H1 (cell line): ENCODE data around the gene IP6K3. TPM values are rescaled to one million over a fixed set of nuclear protein-coding genes. Genes with fewer than 3 reads are reported as not detected.

Source experiments
- CTCF ChIA-PET: fragments of 300-600 bp; sonication (Branson Sonifier 250); formaldehyde crosslinking; loops from one replicate; lab custom pipeline; 2021; ENCODE audit not compliant: partially characterized antibody; lab: Charles Lee
- POLR2A ChIA-PET: fragments of 300-600 bp; sonication (Branson Sonifier 250); formaldehyde crosslinking; loops from one replicate; lab custom pipeline; 2021; ENCODE audit warnings: inconsistent platforms; ENCODE audit not compliant: partially characterized antibody; lab: Charles Lee
- DNase-seq, 2 experiments: peaks; one replicate each; pipeline versions ENCODE4 v3.0.0 to v3.0.0-alpha.2; 2010 to 2022; ENCODE audit warnings: low spot score in 2 of 2, low read depth in 1 of 2, mixed read lengths in 1 of 2
- FAIRE-seq: peaks from 2 replicates; lab custom pipeline; 2011; peaks lifted over from hg19 to GRCh38; lab: Jason Lieb, UNC
- H2AFZ ChIP-seq: 2 replicates; pipeline ENCODE4 v1.8.1; 2012; ENCODE audit warnings: low read length, inconsistent platforms
- H2AK5ac ChIP-seq: 2 replicates; pipeline ENCODE4 v1.6.1; 2013; ENCODE audit warnings: low read depth, low read length
- H2BK120ac ChIP-seq: replicated peaks from 2 replicates; pipeline ENCODE3; 2013; ENCODE audit warnings: low read depth, low read length, inconsistent platforms
- H2BK12ac ChIP-seq: 2 replicates; pipeline ENCODE4 v1.6.1; 2013; ENCODE audit warnings: low read depth, low read length
- H2BK15ac ChIP-seq: 2 replicates; pipeline ENCODE4 v1.6.1; 2013; ENCODE audit warnings: low read length
- H2BK20ac ChIP-seq: 2 replicates; pipeline ENCODE4 v1.6.1; 2013; ENCODE audit warnings: low read length
- H2BK5ac ChIP-seq: 2 replicates; pipeline ENCODE4 v1.6.1; 2013; ENCODE audit warnings: low read depth, low read length
- H3K14ac ChIP-seq: 2 replicates; pipeline ENCODE4 v1.6.1; 2013; ENCODE audit warnings: inconsistent platforms; ENCODE audit not compliant: insufficient read length
- H3K18ac ChIP-seq: 2 replicates; pipeline ENCODE4 v1.6.1; 2013; ENCODE audit warnings: low read length; ENCODE audit errors: extremely low read depth
- H3K23ac ChIP-seq: 2 replicates; pipeline ENCODE4 v1.6.1; 2013; ENCODE audit warnings: inconsistent platforms; ENCODE audit not compliant: insufficient read length
- H3K23me2 ChIP-seq: 2 replicates; pipeline ENCODE4 v1.6.1; 2013; ENCODE audit warnings: low read depth, low read length
- H3K27ac ChIP-seq: 2 replicates; pipeline ENCODE4 v1.6.1; 2011; ENCODE audit warnings: low read depth, low read length, inconsistent platforms
- H3K27me3 ChIP-seq, 4 experiments: replicated peaks in 1 of 4; 1 replicate in 1 of 4; 2 replicates in 3 of 4; pipeline versions ENCODE4 v1.6.1 to v1.8.1; 2011 to 2013; ENCODE audit warnings: low read length in 3 of 4, mild to moderate bottlenecking in 3 of 4, inconsistent platforms in 2 of 4, mixed read lengths in 2 of 4, moderate library complexity in 1 of 4; ENCODE audit not compliant: control insufficient read depth in 3 of 4, insufficient read depth in 3 of 4; ENCODE audit errors: extremely low read depth in 1 of 4
- H3K36me3 ChIP-seq, 4 experiments: 2 replicates each; pipeline versions ENCODE4 v1.6.1 to v1.8.1; 2011 to 2013; ENCODE audit warnings: mild to moderate bottlenecking in 4 of 4, low read length in 3 of 4, moderate library complexity in 2 of 4, control low read depth in 1 of 4, inconsistent platforms in 1 of 4; ENCODE audit not compliant: insufficient read depth in 4 of 4, control insufficient read depth in 2 of 4
- H3K4ac ChIP-seq: replicated peaks from 2 replicates; pipeline ENCODE3; 2013; ENCODE audit warnings: low read length, low read depth, mixed read lengths, inconsistent platforms; ENCODE audit not compliant: insufficient read length
- H3K4me1 ChIP-seq, 4 experiments: replicated peaks in 1 of 4; 1 replicate in 1 of 4; 2 replicates in 3 of 4; pipeline versions ENCODE4 v1.6.1 to v1.8.1; 2011 to 2013; ENCODE audit warnings: low read length in 3 of 4, inconsistent platforms in 2 of 4, mixed read lengths in 1 of 4; ENCODE audit not compliant: insufficient read depth in 4 of 4, control insufficient read depth in 3 of 4
- H3K4me2 ChIP-seq, 2 experiments: 2 replicates each; pipeline versions ENCODE4 v1.6.1 to v1.8.1; 2011 to 2013; ENCODE audit warnings: low read depth in 2 of 2, low read length in 2 of 2, control low read depth in 1 of 2, inconsistent platforms in 1 of 2, mild to moderate bottlenecking in 1 of 2; ENCODE audit not compliant: insufficient read depth in 1 of 2
- H3K4me3 ChIP-seq, 4 experiments: fragments of 200-600, 300-600 bp in 1 of 4; sonication (generic), shearing (Covaris generic), sonication (Bioruptor Twin) in 1 of 4; 2 replicates each; pipeline versions ENCODE4 v1.5.1 to v1.8.1; 2011 to 2016; ENCODE audit warnings: low read length in 4 of 4, low read depth in 3 of 4, control low read depth in 2 of 4, inconsistent platforms in 2 of 4, mild to moderate bottlenecking in 2 of 4, mixed read lengths in 1 of 4, moderate library complexity in 1 of 4; ENCODE audit not compliant: insufficient read depth in 2 of 4; ENCODE audit errors: extremely low read depth in 1 of 4
- H3K56ac ChIP-seq: replicated peaks from 2 replicates; pipeline ENCODE3; 2013; ENCODE audit warnings: low read depth, mild to moderate bottlenecking, mixed read lengths, low read length, inconsistent platforms; ENCODE audit not compliant: insufficient read length
- H3K79me1 ChIP-seq: 2 replicates; pipeline ENCODE4 v1.6.1; 2013; ENCODE audit warnings: low read depth, low read length, control low read depth
- H3K79me2 ChIP-seq, 2 experiments: 2 replicates each; pipeline versions ENCODE4 v1.6.1 to v1.8.1; 2012 to 2013; ENCODE audit warnings: low read length in 2 of 2, mild to moderate bottlenecking in 2 of 2, inconsistent platforms in 1 of 2; ENCODE audit not compliant: insufficient read depth in 2 of 2, control insufficient read depth in 1 of 2
- H3K9ac ChIP-seq, 4 experiments: replicated peaks in 1 of 4; 1 replicate in 1 of 4; 2 replicates in 3 of 4; pipeline versions ENCODE4 v1.6.1 to v1.8.1; 2011 to 2013; ENCODE audit warnings: low read depth in 3 of 4, low read length in 3 of 4, control low read depth in 2 of 4, mild to moderate bottlenecking in 2 of 4, moderate library complexity in 2 of 4, inconsistent platforms in 1 of 4; ENCODE audit errors: extremely low read depth in 1 of 4
- H3K9me3 ChIP-seq, 2 experiments: 2 replicates each; pipeline versions ENCODE4 v1.6.1 to v1.8.1; 2012 to 2013; ENCODE audit warnings: mild to moderate bottlenecking in 2 of 2, moderate library complexity in 2 of 2, control low read depth in 1 of 2, inconsistent platforms in 1 of 2, low read depth in 1 of 2, low read length in 1 of 2, mixed read lengths in 1 of 2; ENCODE audit not compliant: insufficient read depth in 2 of 2
- H4K20me1 ChIP-seq, 2 experiments: replicated peaks in 1 of 2; 2 replicates each; pipeline versions ENCODE3 to v1.8.1; 2011 to 2013; ENCODE audit warnings: inconsistent platforms in 2 of 2, low read length in 2 of 2, mild to moderate bottlenecking in 1 of 2; ENCODE audit not compliant: insufficient read depth in 2 of 2, control insufficient read depth in 1 of 2
- H4K5ac ChIP-seq: 2 replicates; pipeline ENCODE4 v1.6.1; 2013; ENCODE audit warnings: low read length, low read depth, mixed read lengths, inconsistent platforms; ENCODE audit not compliant: insufficient read length
- H4K8ac ChIP-seq: 2 replicates; pipeline ENCODE4 v1.8.0; 2013; ENCODE audit warnings: mild to moderate bottlenecking, moderate library complexity, low read length, inconsistent platforms; ENCODE audit not compliant: insufficient read depth; ENCODE audit errors: extremely low read depth
- H4K91ac ChIP-seq: replicated peaks from 2 replicates; pipeline ENCODE3; 2013; ENCODE audit warnings: low read length, mixed read lengths, inconsistent platforms; ENCODE audit not compliant: insufficient read length
- BACH1 ChIP-seq: IDR thresholded peaks from 2 replicates; pipeline ENCODE4 v1.6.1; 2012; ENCODE audit warnings: low read length, improper control_type of control experiment
- CHD1 ChIP-seq: IDR thresholded peaks from 2 replicates; pipeline ENCODE4 v1.6.1; 2012; ENCODE audit warnings: low read depth, low read length, improper control_type of control experiment
- CTBP2 ChIP-seq: IDR thresholded peaks from 2 replicates; pipeline ENCODE4 v1.7.0; 2011; ENCODE audit warnings: borderline replicate concordance, mild to moderate bottlenecking, moderate library complexity, mixed read lengths, low read length; ENCODE audit not compliant: insufficient read depth, insufficient read length
- FOSL1 ChIP-seq: IDR thresholded peaks from 2 replicates; pipeline ENCODE4 v1.6.1; 2011; ENCODE audit warnings: mild to moderate bottlenecking, low read depth, low read length, moderate library complexity; ENCODE audit not compliant: insufficient read depth
- GABPA ChIP-seq: IDR thresholded peaks from 2 replicates; pipeline ENCODE4 v1.6.1; 2011; ENCODE audit warnings: mild to moderate bottlenecking, low read length, moderate library complexity, borderline replicate concordance; ENCODE audit not compliant: insufficient read depth
- GTF2F1 ChIP-seq: IDR thresholded peaks from 2 replicates; pipeline ENCODE4 v1.6.1; 2012; ENCODE audit warnings: low read depth, low read length, improper control_type of control experiment, borderline replicate concordance
- RFX5 ChIP-seq: IDR thresholded peaks from 2 replicates; pipeline ENCODE4 v1.6.1; 2011; ENCODE audit warnings: low read depth, low read length, improper control_type of control experiment, borderline replicate concordance
- SIN3A ChIP-seq, 2 experiments: IDR thresholded peaks in 1 of 2; conservative IDR thresholded peaks in 1 of 2; 2 replicates each; pipeline ENCODE4 v1.6.1; 2011 to 2012; ENCODE audit warnings: low read length in 2 of 2, improper control_type of control experiment in 1 of 2, low read depth in 1 of 2, mild to moderate bottlenecking in 1 of 2
- SP4 ChIP-seq: IDR thresholded peaks from 2 replicates; pipeline ENCODE4 v1.6.1; 2012; ENCODE audit warnings: low read length, inconsistent platforms
- TEAD4 ChIP-seq: IDR thresholded peaks from 2 replicates; pipeline ENCODE4 v1.6.1; 2012; ENCODE audit warnings: low read depth, low read length, inconsistent platforms, mixed read lengths
- WGBS, 2 experiments: shearing (Covaris generic) in 1 of 2; methylation state at CpG; one replicate each; pipeline versions ENCODE4 v1.1.6 to v1.1.7; 2013 to 2015; ENCODE audit warnings: low lambda C conversion rate in 2 of 2, mixed read lengths in 2 of 2, inconsistent platforms in 1 of 2, low coverage in 1 of 2, missing lambda C conversion rate in 1 of 2; ENCODE audit not compliant: insufficient replicate concordance in 2 of 2, insufficient coverage in 1 of 2, insufficient read length in 1 of 2; ENCODE audit errors: extremely low coverage in 1 of 2, missing lambda C conversion rate in 1 of 2; 5-methylcytosine and 5-hydroxymethylcytosine counted together
- polyA plus RNA-seq, 7 experiments: library from polyadenylated mRNA; depleted of rRNA in 3 of 7; stranded (reverse) in 5 of 7; unstranded in 2 of 7; fragments of >200 nt in 5 of 7; fragments of 200-250 nt in 2 of 7; gene quantifications; 1 replicate in 5 of 7; 2 replicates in 1 of 7; 4 replicates in 1 of 7; pipeline versions ENCODE4 v1.2.1 to v1.2.3, GENCODE V29; 2011 to 2013; ENCODE audit warnings: missing spikeins in 2 of 7, mixed read lengths in 2 of 7
- total RNA-seq: library from RNA; stranded (reverse); fragmentation: NEBNext Ultra II Directional; extraction: Animal tissue kit (Norgen Biotek cat#: 25700); gene quantifications from 2 replicates; pipeline ENCODE4 v1.2.1, GENCODE V29; 2021
- TF ChIP-seq, protein P1 (sequence below): IDR thresholded peaks from 2 replicates; pipeline ENCODE4 v1.6.1; 2011; ENCODE audit warnings: low read depth, mild to moderate bottlenecking, low read length; ENCODE audit not compliant: insufficient read depth

IP6K3 gene
- total and polyA plus RNA-seq, 2 of the 8 experiments (the other 6 are each of a cell fraction or from before 2014, with no cell fraction given): 0.22 to 0.73 TPM

DNA sequence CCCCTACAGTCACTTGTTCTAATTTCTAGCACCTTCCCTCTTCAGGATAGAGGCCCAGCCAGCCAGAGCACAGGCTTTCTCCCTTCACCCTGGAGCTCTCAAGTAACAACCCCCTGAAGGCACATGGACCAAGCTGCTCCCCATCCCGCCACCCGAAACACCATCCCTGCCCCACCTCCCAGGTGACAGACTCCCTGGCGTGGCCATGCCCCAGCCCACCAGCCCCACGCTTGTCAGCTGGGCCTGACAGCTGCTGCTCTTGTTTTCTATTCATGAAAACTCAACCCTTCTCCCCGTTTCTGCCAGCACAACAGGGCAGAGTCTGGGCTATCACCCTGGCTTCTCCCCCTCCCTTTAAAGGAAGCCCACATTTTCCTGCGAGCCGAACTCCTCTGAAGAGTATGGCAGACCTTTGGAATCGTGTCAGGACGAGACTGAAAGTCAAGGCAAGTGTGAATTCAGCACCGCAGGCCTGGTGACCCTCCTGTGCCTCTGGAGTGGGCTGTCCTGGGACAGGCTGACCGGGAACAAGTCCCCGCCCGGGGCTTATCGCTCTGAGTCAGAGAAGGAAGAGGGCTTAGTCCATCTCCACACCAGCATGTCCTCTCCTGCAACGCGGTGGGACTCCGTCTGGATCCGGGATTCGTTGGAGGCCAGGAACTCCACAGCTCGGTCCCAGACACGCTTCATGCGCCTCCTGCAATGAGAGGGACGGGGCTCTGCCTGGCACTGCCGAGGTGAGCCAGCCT lies 25.6 kb upstream of the IP6K3 start:
- no peak for FAIRE-seq
- TF ChIP-seq SP4 (no peak), GABPA (no peak), CTBP2 (no peak), CHD1 (no peak), BACH1 (no peak), FOSL1 (no peak), SIN3A (conservative IDR thresholded peaks at IDR 0.05 in 1 of 2, IDR thresholded peaks at IDR 0.05 in 1 of 2; ENCODE audit: low read depth in 1 of 2, low read length in 2 of 2) (no peak), TEAD4 (no peak), RFX5 (no peak), GTF2F1 (no peak)
- TF ChIP-seq, protein P1, sequence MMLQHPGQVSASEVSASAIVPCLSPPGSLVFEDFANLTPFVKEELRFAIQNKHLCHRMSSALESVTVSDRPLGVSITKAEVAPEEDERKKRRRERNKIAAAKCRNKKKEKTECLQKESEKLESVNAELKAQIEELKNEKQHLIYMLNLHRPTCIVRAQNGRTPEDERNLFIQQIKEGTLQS: no peak

More for the DNA sequence above, 25.6 kb upstream of the IP6K3 start:
- Histone ChIP-seq H2AK5ac (no peak overlapping the region; the same call in 1 of the 2 replicates), H2BK20ac (no peak overlapping the region), H2BK5ac (peak overlapping the region; percentile 61), H4K5ac (peak overlapping the region; percentile 45), H3K4me1 (peaks cover 10 to 32% (median 21%) of the 10 kb centered on the region in 4 experiments), H3K79me2 (no peaks in the 10 kb centered on the region), H3K18ac (peak overlapping the region; percentile 53; the same call in 1 of the 2 replicates), H2BK120ac (no peak overlapping the region), H3K4me2 (no peak overlapping the region), H3K9ac (no peak overlapping the region), H3K9me3 (no peaks in the 10 kb centered on the region), H3K27me3 (no peaks in the 10 kb centered on the region), H2BK12ac (peak overlapping the region; percentile 39; the same call in 1 of the 2 replicates), H4K20me1 (peaks cover 0 to 6% of the 10 kb centered on the region in 2 experiments), H3K27ac (no peak overlapping the region), H3K14ac (no peak overlapping the region), H2BK15ac (no peak overlapping the region; the same call in 1 of the 2 replicates), H3K23ac (no peak overlapping the region), H2AFZ (no peak overlapping the region), H3K56ac (peak overlapping the region; percentile 13), H3K23me2 (no peaks in the 10 kb centered on the region), H3K79me1 (no peaks in the 10 kb centered on the region), H3K4me3 (no peak overlapping the region), H3K36me3 (peaks cover 20 to 47% (median 36%) of the 10 kb centered on the region in 4 experiments), H3K4ac (no peak overlapping the region), H4K8ac (peak overlapping the region; percentile 92; the same call in 1 of the 2 replicates), H4K91ac (no peak overlapping the region)
- CTCF ChIA-PET: interaction anchor here (1.0 to 14.3 kb wide), 39 partner anchors 8 to 383 kb away, joined by 3 to 157 read pairs (median 6); partner anchors contain the start of genes IP6K3, MLN and UQCC2
- 83% methylated on average over 22 of the region's 24 CpGs; no CpG with 5 or more reads in 1 of the 2 experiments for WGBS, 2 experiments
- POLR2A ChIA-PET: interaction anchor here (1.0 to 9.3 kb wide), 14 partner anchors 9 to 233 kb away, joined by 3 to 101 read pairs (median 5); partner anchors contain the start of genes IP6K3, LEMD2 and UQCC2
- no peak for DNase-seq
